ENCODE measurements around the gene FOXF1. TPM values are rescaled to one million over a fixed set of nuclear protein-coding genes. Genes with fewer than 3 reads are reported as not detected.

The FOXF1 gene
- total and polyA plus RNA-seq, 7 donors = 2.5 to 74.2 (median 44.6) TPM

DNA sequence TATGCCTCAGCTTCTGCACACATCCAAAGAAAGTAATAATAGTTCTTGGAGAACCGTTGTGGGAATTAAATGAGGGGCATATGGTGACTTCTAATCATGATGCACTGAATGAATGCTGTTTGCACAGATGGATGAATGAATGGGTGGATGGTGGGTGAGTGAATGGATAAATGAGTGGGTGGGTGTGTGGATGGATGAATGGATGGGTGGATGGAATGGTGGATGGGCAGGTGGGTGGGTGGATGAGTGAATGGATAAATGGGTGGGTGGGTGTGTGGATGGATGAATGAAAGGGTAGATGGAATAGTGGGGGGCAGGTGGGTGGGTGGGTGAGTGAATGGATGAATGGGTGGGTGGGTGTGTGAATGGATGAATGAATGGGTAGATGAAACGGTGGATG lies 44.9 kb upstream of the FOXF1 start:
- H3K36me3 ChIP-seq = no peaks in the 10 kb centered on the region
- DNase-seq = no peak
- peak overlapping the region in 3 of 4 donors; percentile 87 to 91 (median 90) for H3K27ac ChIP-seq
- no peak overlapping the region for H3K4me3 ChIP-seq
- WGBS, 2 donors = 83 to 86% methylated on average over 2 of the region's 2 CpGs
- no peak for TF ChIP-seq EP300 (IDR thresholded peaks at IDR 0.05)
- peaks cover 0 to 8% (median 1%) of the 10 kb centered on the region in 4 donors for H3K9me3 ChIP-seq
- peaks cover 3 to 45% (median 36%) of the 10 kb centered on the region in 4 donors for H3K4me1 ChIP-seq
- H3K27me3 ChIP-seq = no peaks in the 10 kb centered on the region
- intact Hi-C loops (cut with DNase I) = no loop called here

DNA sequence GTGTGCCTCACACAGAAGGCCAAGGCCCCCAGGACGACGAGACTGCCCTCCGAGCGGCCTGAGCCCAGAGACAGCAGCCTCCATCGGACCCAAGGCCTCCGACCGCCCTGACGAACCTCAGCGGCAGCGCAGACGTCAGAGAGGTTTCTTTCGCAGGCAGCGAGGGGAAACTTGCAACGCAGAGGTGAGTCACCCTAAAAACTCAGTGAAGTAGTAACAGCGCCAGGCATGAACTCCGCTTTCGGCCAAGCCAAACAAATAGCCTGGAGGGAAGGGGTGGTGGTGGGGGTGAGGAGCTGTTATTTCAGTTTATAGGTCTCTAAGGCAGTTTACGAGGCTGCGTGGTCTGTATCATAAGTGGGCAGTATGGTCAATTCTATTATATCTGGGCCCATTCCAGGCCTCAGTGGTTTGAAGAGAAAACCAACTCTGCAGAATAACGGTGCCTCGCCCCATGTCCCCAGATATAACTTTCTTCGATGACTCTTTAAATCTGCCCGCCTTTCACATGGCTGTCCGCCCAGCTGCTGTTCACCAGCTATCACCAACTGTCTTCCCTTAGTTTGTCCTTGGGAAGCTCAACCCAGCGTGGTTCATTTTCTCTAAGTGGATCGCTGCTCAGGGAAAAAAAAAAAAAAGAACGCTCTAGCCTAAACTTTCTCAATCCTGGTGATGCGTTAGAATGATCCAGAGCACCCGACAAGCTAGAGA lies 43.5 kb upstream of the FOXF1 start:
- no peaks in the 10 kb centered on the region for H3K9me3 ChIP-seq
- H3K4me1 ChIP-seq = peaks cover 3 to 35% (median 31%) of the 10 kb centered on the region in 4 donors
- H3K27ac ChIP-seq = peak overlapping the region in 3 of 4 donors; percentile 87 to 91 (median 90)
- WGBS, 2 donors = 75 to 76% methylated on average over 29 of the region's 29 CpGs
- TF ChIP-seq, protein P1, sequence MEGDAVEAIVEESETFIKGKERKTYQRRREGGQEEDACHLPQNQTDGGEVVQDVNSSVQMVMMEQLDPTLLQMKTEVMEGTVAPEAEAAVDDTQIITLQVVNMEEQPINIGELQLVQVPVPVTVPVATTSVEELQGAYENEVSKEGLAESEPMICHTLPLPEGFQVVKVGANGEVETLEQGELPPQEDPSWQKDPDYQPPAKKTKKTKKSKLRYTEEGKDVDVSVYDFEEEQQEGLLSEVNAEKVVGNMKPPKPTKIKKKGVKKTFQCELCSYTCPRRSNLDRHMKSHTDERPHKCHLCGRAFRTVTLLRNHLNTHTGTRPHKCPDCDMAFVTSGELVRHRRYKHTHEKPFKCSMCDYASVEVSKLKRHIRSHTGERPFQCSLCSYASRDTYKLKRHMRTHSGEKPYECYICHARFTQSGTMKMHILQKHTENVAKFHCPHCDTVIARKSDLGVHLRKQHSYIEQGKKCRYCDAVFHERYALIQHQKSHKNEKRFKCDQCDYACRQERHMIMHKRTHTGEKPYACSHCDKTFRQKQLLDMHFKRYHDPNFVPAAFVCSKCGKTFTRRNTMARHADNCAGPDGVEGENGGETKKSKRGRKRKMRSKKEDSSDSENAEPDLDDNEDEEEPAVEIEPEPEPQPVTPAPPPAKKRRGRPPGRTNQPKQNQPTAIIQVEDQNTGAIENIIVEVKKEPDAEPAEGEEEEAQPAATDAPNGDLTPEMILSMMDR (IDR thresholded peaks at IDR 0.05) = no peak
- TF ChIP-seq POLR2AphosphoS5 (IDR thresholded peaks at IDR 0.05) = peak; percentile 65 to 82 (median 71)
- no peak for TF ChIP-seq POLR2A (IDR thresholded peaks at IDR 0.05)
- peak; percentile 28 to 90 (median 90) for TF ChIP-seq EP300 (IDR thresholded peaks at IDR 0.05)
- no peaks in the 10 kb centered on the region for H3K27me3 ChIP-seq
- H3K36me3 ChIP-seq = no peaks in the 10 kb centered on the region
- intact Hi-C loops (cut with DNase I) = no loop called here
- peak overlapping the region in 2 of 4 donors; percentile 4 to 15 for H3K4me3 ChIP-seq
- peak; percentile 94 for DNase-seq

DNA sequence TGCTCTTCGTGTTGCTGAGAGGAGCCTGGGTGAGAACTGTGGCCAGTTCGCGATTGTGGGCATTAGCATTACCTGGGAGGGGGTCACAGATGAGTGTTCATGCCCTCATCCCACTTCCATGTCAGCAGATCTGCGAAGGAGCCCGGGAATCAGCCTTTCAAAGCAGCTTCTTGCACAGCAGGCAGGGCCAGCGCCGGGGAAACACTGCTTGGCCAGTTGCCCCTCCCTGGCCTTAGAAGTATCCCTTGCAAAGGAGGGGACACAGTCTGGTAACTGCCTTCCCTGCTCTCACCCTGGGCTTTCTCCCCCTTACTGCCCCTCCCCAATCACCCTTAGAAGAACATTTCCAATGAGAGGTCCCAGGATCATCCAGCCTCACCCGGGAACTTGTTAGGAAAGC lies 42.8 kb upstream of the FOXF1 start:
- Histone ChIP-seq H3K27me3 (no peaks in the 10 kb centered on the region), H3K9me3 (no peaks in the 10 kb centered on the region), H3K4me1 (peaks cover 3 to 31% (median 28%) of the 10 kb centered on the region in 4 donors), H3K36me3 (no peaks in the 10 kb centered on the region), H3K4me3 (no peak overlapping the region), H3K27ac (peak overlapping the region in 3 of 4 donors; percentile 87 to 91 (median 90))
- no peak for TF ChIP-seq EP300 (IDR thresholded peaks at IDR 0.05)
- TF ChIP-seq POLR2A (IDR thresholded peaks at IDR 0.05) = no peak
- TF ChIP-seq, protein P1 (IDR thresholded peaks at IDR 0.05) = no peak
- no peak for TF ChIP-seq POLR2AphosphoS5 (IDR thresholded peaks at IDR 0.05)
- DNase-seq = peak; percentile 71
- intact Hi-C loops (cut with DNase I) = no loop called here
- WGBS, 2 donors = 72 to 81% methylated on average over 8 of the region's 8 CpGs

DNA sequence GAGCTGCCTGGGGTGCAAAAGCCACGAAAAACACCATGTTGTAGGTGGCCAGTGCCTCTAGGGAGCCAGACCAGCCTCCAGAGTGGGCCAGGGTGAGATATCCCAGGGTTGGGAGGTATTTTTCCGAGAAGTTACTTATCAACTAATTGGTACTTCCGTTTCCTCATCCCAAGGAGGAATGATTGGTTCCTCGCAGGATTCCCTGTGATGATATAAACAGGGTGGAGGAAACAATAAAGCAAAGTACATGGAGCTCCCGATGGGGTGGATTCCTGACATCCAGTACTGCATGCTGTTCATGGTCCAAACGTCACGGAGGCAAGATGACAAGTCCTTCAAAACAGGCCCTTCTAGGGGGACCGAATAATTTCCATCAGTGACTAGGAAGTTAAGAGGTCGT lies 39.4 kb upstream of the FOXF1 start:
- no peak for DNase-seq
- no peaks in the 10 kb centered on the region for H3K27me3 ChIP-seq
- H3K4me1 ChIP-seq = peaks cover 0 to 19% (median 16%) of the 10 kb centered on the region in 4 donors
- no peak overlapping the region for H3K4me3 ChIP-seq
- TF ChIP-seq EP300 (IDR thresholded peaks at IDR 0.05) (peak in 1 of 4 donors; percentile 20), POLR2AphosphoS5 (IDR thresholded peaks at IDR 0.05) (peak in 1 of 4 donors; percentile 18)
- TF ChIP-seq, protein P1 (IDR thresholded peaks at IDR 0.05) = no peak
- H3K9me3 ChIP-seq = no peaks in the 10 kb centered on the region
- no peak overlapping the region for H3K27ac ChIP-seq
- H3K36me3 ChIP-seq = peaks cover 0 to 7% (median 0%) of the 10 kb centered on the region in 4 donors
- intact Hi-C loops (cut with DNase I) = no loop called here
- 27 to 59% methylated on average over 9 of the region's 9 CpGs for WGBS, 2 donors

DNA sequence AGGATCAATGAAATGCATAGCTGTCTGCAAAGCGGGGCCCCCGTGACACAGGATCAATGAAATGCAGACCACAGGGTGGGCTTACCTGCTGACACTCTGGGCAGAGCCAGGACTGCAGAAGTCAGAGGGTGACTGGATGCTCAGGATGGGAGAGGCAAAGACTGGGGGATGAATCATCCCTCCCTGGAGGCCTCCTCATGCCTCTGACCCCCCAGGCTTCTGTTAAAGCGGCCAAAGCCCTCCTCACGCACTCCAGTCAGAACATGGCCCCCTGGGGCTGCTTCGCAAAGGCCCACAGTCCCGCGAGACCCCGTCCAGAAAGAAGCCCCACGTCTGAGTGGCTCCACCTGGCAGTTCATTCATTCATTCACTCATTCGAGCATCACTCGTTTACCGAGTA lies 38.4 kb upstream of the FOXF1 start:
- Histone ChIP-seq H3K27me3 (no peaks in the 10 kb centered on the region), H3K4me1 (peaks cover 0 to 12% (median 11%) of the 10 kb centered on the region in 4 donors), H3K9me3 (no peaks in the 10 kb centered on the region), H3K36me3 (peaks cover 0 to 16% (median 4%) of the 10 kb centered on the region in 4 donors), H3K4me3 (no peak overlapping the region), H3K27ac (no peak overlapping the region)
- TF ChIP-seq POLR2AphosphoS5 (IDR thresholded peaks at IDR 0.05) (no peak), POLR2A (IDR thresholded peaks at IDR 0.05) (no peak), EP300 (IDR thresholded peaks at IDR 0.05) (no peak)
- TF ChIP-seq, protein P1 (IDR thresholded peaks at IDR 0.05) = no peak
- intact Hi-C loops (cut with DNase I) = no loop called here
- 90 to 94% methylated on average over 12 of the region's 12 CpGs for WGBS, 2 donors
- DNase-seq = no peak
